GM20000 (cell line): ENCODE results near the gene SLC17A7.

ENCODE experiments used
- DNase-seq: peaks from one replicate; pipeline ENCODE4 v3.0.0; 2012; ENCODE audit warnings: low spot score
- CTCF ChIP-seq: IDR thresholded peaks from 2 replicates; pipeline ENCODE4 v1.5.1; 2012; ENCODE audit warnings: mild to moderate bottlenecking, control low read depth; ENCODE audit errors: extremely low read depth, missing control alignments

The SLC17A7 gene

GRCh38 chr19:49433240-49433901 lies 8.0 kb downstream of the SLC17A7 start:
- no peak for DNase-seq
- no peak for TF ChIP-seq CTCF

GRCh38 chr19:49432141-49433073 lies 8.9 kb downstream of the SLC17A7 start:
- no peak for DNase-seq
- no peak for TF ChIP-seq CTCF

GRCh38 chr19:49431330-49431749 lies 10.0 kb downstream of the SLC17A7 start:
- no peak for TF ChIP-seq CTCF
- DNase-seq = no peak

- DNase-seq = no peak
- peak; percentile 32 for TF ChIP-seq CTCF
Measured at GRCh38 chr19:49430678-49431329, 10.5 kb downstream of the SLC17A7 start.

GRCh38 chr19:49430172-49430677 lies 11.1 kb downstream of the SLC17A7 start:
- no peak for TF ChIP-seq CTCF
- DNase-seq = no peak

- TF ChIP-seq CTCF = no peak
- DNase-seq = no peak
Measured at GRCh38 chr19:49428547-49429451, 12.5 kb downstream of the SLC17A7 start.
